Measurements from ENCODE around the gene PROSER2. TPM values are rescaled to one million over a fixed set of nuclear protein-coding genes. Genes with fewer than 3 reads are reported as not detected.
A peak's percentile ranks its signal among the peaks of the same experiment; 100 is the strongest.

PROSER2 gene
- total and polyA plus RNA-seq, 9 of the 15 experiments (the other 6 are each of a cell fraction or from before 2014, with no cell fraction given), result 0.62 to 14.8 (median 2.9) TPM

GRCh38 chr10:11865561-11865960 is 42.4 kb downstream of the PROSER2 start:
- FAIRE-seq (no peak), ATAC-seq (no peak), DNase-seq (ENCODE audit: extremely low read depth in 1 of 4, low spot score in 3 of 4) (no peak)
- no TSS peak for BruUV-seq (replicated peaks)
- H3K4me3 ChIP-seq, result no peak overlapping the region
- peaks cover 5 to 10% of the 10 kb centered on the region in 2 experiments; a peak in 4 of 5 replicates for H3K4me1 ChIP-seq (replicated peaks in 1 of 2; ENCODE audit: control insufficient read depth in 2 of 2, insufficient read depth in 2 of 2, low read length in 2 of 2)
- intact Hi-C loops (cut with micrococcal nuclease), result no loop called here
- no peaks in the 10 kb centered on the region for H3K9me3 ChIP-seq (replicated peaks; ENCODE audit: control insufficient read depth, insufficient read depth, low read depth, low read length)
- peaks cover 81% of the 10 kb centered on the region; the same call in 2 of the 3 replicates for H3K36me3 ChIP-seq (ENCODE audit: control insufficient read depth, insufficient read depth, low read length)
- ChIA-PET CTCF (ENCODE audit: low intra/inter-chr PET ratio) (no interaction called here), POLR2A (interaction anchor here (0.5 to 1.4 kb wide), 3 partner anchors 10 to 13 kb away, joined by 3 to 7 read pairs (median 4); no protein-coding TSS in a partner anchor)
- H4K20me1 ChIP-seq (replicated peaks; ENCODE audit: control insufficient read depth, insufficient read depth, low read length), result no peaks in the 10 kb centered on the region
- no peaks in the 10 kb centered on the region for H3K27me3 ChIP-seq (ENCODE audit: control insufficient read depth in 2 of 2, insufficient read depth in 2 of 2, low read length in 2 of 2)
- 0 out of 3 replicates have a peak, but pooled peaks cover 3% of the 10 kb centered on the region for H3K79me2 ChIP-seq (ENCODE audit: control insufficient read depth, insufficient read depth, low read length)
- H2AFZ ChIP-seq (ENCODE audit: low read depth, low read length), result no peak overlapping the region
- no peaks in the 10 kb centered on the region for H3K9me1 ChIP-seq (ENCODE audit: control insufficient read depth, insufficient read depth, low read length)
- 76% methylated on average over 11 of the region's 11 CpGs for WGBS (ENCODE audit: insufficient coverage, low coverage, missing lambda C conversion rate)
- in situ Hi-C loops (cut with MboI), result no loop called here
- no peak overlapping the region for H3K4me2 ChIP-seq (ENCODE audit: insufficient read depth, low read length)
- TF ChIP-seq HDAC8 (tag; IDR thresholded peaks at IDR 0.05) (no peak), ATF3 (IDR thresholded peaks at IDR 0.05) (no peak), ATF3 (CRISPR knock-in tag; conservative IDR thresholded peaks at IDR 0.05) (no peak), MCM7 (IDR thresholded peaks at IDR 0.05) (no peak), NCOR1 (IDR thresholded peaks at IDR 0.05) (no peak)
- H3K9ac ChIP-seq (ENCODE audit: insufficient read depth in 1 of 2, low read depth in 2 of 2, low read length in 2 of 2), result peak overlapping the region in 1 of 2 experiments; percentile 29; a peak in 1 of 4 replicates
- no peak overlapping the region for H3K27ac ChIP-seq (ENCODE audit: extremely low read depth, low read depth, low read length)
